Urinary bladder (tissue), 4 donors: ENCODE measurements around the gene P4HB. TPM values are rescaled to one million over a fixed set of nuclear protein-coding genes. Genes with fewer than 3 reads are reported as not detected.

Source experiments
- DNase-seq: peaks from one replicate; pipeline ENCODE4 v3.0.0-alpha.2; 2015; ENCODE audit errors: extremely low spot score
- H3K27ac ChIP-seq: one replicate; pipeline ENCODE4 v1.5.1; 2013; ENCODE audit warnings: low read depth, mild to moderate bottlenecking, moderate library complexity
- H3K36me3 ChIP-seq: one replicate; pipeline ENCODE4 v1.6.1; 2013; ENCODE audit warnings: mild to moderate bottlenecking, moderate library complexity; ENCODE audit not compliant: insufficient read depth
- H3K4me1 ChIP-seq: one replicate; pipeline ENCODE4 v1.6.1; 2013; ENCODE audit warnings: mild to moderate bottlenecking, moderate library complexity; ENCODE audit not compliant: insufficient read depth
- H3K4me3 ChIP-seq: one replicate; pipeline ENCODE4 v1.5.1; 2013; ENCODE audit warnings: low read depth, low read length
- WGBS: extraction: QIAGEN DNeasy Blood & Tissue Kit; methylation state at CpG from one replicate; pipeline ENCODE4 v1.1.7; 2013; 5-methylcytosine and 5-hydroxymethylcytosine counted together
- polyA plus RNA-seq: library from polyadenylated mRNA; stranded (reverse); fragments of 200-250 nt; gene quantifications from one replicate; pipeline ENCODE4 v1.2.3, GENCODE V29; 2013
- total RNA-seq: library from RNA; depleted of rRNA; stranded (reverse); fragments of >200 nt; gene quantifications from one replicate; pipeline ENCODE4 v1.2.3, GENCODE V29; 2014
- donor health status: healthy with polysubstance abuse.
- donor health status: healthy.

P4HB gene
- total and polyA plus RNA-seq, 2 donors: 262 to 367 TPM

DNA sequence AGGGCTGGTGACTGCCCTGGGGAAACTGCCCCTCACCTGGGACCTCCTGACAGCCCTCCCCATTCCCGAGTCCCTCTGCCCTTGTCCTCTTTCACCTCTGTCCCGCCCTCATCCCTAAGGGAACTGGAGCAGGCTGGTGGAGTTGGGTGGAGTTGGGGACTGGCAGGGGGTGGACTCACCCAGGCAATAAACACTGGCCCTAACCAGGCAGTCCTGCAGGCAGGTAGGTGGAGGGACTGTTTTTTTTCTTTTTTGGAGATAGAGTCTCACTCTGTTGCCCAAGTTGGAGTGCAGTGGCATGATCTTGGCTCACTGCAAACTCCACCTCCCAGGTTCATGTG, 44.7 kb downstream of the P4HB start:
- 52% methylated on average over 2 of the region's 2 CpGs for WGBS
- DNase-seq: no peak
- Histone ChIP-seq H3K4me3 (no peak overlapping the region), H3K4me1 (no peaks in the 10 kb centered on the region), H3K36me3 (no peaks in the 10 kb centered on the region), H3K27ac (no peak overlapping the region)

DNA sequence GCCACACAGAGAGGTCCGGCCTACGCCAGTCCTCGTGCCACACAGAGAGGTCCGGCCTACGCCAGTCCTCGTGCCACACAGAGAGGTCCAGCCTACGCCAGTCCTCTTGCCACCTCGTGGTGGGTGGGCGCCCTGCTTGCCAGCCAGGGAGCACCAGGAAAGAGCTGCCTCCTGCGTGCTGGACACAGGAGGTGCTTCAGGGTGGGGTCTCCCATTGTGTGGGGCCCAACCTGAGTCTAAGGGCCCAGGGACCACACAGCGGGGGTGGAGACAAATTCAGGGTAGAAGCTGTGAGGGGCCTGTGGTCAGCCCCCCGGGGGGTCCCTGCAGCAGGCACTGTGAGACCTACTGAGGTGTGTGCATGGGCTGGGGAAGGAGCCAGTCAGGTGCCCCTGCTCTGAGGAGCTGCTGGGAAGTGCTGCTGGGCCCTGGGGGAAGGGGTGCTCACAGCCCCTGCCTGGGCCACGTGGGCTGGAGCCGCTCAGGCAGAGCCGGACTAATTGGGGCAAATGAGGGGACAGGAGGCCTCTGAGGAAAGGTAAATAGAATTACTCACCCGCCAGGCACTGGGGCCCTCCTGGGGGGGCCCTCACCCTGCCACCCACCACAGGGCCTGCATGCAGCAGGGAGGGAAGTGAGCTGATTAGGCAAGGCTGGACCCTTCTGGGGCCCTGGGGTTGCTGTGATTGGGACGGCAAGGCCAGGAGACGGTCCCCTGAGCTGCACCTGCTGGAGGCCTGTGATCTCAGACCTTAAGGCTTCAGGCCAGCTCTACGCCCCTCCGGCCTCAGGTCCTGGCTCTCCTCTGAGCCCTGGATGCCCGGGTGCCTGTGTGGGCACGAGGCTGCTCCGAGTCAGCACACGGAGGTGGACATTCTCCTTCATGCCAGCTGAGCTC, 45.3 kb downstream of the P4HB start:
- Histone ChIP-seq H3K27ac (no peak overlapping the region), H3K36me3 (no peaks in the 10 kb centered on the region), H3K4me3 (no peak overlapping the region), H3K4me1 (no peaks in the 10 kb centered on the region)
- WGBS: 66% methylated on average over 22 of the region's 24 CpGs
- DNase-seq: no peak

DNA sequence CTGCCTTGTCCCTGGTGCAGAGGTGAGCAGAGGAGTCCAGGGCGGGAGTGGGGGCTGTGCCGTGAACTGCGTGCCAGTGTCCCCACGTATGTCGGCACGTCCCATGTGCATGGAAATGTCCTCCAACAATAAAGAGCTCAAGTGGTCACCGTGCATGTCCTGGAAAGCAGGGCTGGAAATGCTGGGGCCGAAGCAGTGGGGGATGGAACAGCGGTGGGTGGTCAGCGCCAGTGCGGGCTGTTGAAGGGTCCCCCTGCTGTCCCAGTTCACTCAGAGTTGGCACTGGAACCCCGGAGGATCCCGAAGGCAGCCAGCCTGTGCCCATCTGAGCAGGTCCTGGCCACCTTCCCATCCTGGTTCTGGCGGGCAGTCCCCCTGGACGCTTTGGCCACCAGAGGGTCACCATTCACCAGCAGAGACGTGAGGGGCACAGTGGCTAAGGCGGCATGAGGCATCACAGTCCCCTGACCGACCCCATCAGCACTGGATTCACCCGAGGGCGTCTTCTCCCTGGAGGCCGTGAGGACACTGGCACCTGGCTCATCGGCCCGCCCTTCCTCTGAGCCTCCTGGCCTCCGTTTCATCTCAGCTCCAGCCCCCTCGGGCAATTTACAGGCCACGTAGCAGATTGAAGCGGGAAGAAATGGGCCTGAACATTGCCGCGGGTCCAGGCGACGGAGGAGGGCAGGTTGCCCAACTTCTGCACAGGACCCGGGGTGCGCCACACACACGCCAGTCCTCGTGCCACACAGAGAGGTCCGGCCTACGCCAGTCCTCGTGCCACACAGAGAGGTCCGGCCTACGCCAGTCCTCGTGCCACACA, 46.3 kb downstream of the P4HB start:
- Histone ChIP-seq H3K4me3 (no peak overlapping the region), H3K36me3 (no peaks in the 10 kb centered on the region), H3K4me1 (no peaks in the 10 kb centered on the region), H3K27ac (no peak overlapping the region)
- 90% methylated on average over 40 of the region's 41 CpGs for WGBS
- DNase-seq: no peak

DNA sequence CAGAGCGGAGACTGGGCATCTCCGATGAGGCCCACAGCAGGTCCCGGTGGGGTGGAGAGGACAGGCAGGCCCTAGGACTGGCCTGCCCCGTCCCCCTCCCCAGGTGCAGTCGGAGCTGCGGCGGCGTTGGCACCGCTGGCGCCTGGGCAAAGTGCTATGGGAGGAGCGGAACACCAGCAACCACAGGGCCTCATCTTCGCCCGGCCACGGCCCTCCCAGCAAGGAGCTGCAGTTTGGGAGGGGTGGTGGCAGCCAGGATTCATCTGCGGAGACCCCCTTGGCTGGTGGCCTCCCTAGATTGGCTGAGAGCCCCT, 47.0 kb downstream of the P4HB start:
- DNase-seq: no peak
- no peak overlapping the region for H3K27ac ChIP-seq
- H3K4me1 ChIP-seq: no peaks in the 10 kb centered on the region
- H3K36me3 ChIP-seq: no peaks in the 10 kb centered on the region
- 89% methylated on average over 15 of the region's 15 CpGs for WGBS
- no peak overlapping the region for H3K4me3 ChIP-seq

DNA sequence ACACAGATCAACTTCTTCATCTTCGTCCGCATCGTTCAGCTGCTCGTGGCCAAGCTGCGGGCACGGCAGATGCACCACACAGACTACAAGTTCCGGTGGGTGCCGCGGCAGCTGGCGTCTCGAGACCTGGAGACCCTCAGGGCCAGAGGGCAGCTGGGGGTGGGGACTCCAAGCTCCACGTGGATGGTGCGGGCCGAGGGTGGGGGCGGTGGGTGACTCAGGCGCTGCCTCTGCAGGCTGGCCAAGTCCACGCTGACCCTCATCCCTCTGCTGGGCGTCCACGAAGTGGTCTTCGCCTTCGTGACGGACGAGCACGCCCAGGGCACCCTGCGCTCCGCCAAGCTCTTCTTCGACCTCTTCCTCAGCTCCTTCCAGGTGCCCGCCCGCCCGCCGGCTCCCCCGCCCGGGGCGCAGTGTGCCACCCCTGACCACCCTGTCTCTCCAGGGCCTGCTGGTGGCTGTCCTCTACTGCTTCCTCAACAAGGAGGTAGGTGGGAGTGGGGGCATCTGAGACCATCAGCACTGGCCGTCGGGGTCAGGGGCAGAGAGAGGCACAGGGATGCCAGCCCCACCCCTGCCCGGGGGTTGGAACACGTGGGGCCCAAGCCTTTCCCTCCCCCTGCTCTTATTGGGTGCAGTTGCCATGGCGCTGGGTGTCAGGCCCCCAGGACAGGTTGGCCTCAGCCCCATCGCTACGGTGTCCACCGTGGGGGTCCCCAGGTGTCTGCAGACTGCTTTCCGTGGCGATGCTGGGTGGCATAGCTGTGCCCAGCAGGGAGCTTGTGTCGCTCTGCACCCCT, 47.6 kb downstream of the P4HB start:
- no peak for DNase-seq
- Histone ChIP-seq H3K27ac (no peak overlapping the region), H3K4me3 (no peak overlapping the region), H3K36me3 (no peaks in the 10 kb centered on the region), H3K4me1 (no peaks in the 10 kb centered on the region)
- WGBS: 83% methylated on average over 45 of the region's 45 CpGs

DNA sequence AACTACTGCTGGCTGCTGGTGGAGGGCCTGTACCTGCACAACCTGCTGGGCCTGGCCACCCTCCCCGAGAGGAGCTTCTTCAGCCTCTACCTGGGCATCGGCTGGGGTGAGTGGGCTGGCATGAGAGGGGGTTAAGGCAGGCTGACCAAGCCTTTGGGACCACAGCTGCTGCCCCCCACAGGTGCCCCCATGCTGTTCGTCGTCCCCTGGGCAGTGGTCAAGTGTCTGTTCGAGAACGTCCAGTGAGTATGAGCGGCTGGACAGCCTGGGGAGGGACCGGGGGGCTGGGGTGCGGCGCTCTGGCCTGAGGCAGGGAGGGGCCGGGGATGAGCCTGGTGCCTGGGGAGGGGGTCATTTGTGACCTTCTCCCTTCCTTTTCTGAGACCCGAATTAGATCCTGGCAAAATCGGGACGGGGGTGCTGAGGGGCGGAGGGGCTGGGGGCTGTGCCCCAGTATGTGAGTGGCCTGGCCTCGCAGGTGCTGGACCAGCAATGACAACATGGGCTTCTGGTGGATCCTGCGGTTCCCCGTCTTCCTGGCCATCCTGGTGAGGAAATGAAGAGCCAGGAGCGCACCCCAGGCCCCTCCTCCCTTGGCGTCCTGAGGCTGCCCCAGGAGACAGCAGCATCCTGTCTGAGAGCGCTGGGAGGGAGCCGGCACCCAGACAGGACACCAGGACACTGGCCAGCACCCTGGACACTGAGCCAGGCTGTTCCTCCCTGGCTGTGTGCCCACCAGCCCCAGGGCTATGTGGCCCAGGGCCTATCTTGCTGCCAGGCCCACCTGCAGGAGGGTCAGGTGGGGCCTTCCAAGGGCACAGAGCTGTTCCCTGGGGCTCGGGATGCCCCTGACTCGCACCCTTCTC, 48.4 kb downstream of the P4HB start:
- WGBS: 72% methylated on average over 24 of the region's 24 CpGs
- no peak overlapping the region for H3K27ac ChIP-seq
- no peaks in the 10 kb centered on the region for H3K36me3 ChIP-seq
- no peak overlapping the region for H3K4me3 ChIP-seq
- no peaks in the 10 kb centered on the region for H3K4me1 ChIP-seq
- DNase-seq: no peak

DNA sequence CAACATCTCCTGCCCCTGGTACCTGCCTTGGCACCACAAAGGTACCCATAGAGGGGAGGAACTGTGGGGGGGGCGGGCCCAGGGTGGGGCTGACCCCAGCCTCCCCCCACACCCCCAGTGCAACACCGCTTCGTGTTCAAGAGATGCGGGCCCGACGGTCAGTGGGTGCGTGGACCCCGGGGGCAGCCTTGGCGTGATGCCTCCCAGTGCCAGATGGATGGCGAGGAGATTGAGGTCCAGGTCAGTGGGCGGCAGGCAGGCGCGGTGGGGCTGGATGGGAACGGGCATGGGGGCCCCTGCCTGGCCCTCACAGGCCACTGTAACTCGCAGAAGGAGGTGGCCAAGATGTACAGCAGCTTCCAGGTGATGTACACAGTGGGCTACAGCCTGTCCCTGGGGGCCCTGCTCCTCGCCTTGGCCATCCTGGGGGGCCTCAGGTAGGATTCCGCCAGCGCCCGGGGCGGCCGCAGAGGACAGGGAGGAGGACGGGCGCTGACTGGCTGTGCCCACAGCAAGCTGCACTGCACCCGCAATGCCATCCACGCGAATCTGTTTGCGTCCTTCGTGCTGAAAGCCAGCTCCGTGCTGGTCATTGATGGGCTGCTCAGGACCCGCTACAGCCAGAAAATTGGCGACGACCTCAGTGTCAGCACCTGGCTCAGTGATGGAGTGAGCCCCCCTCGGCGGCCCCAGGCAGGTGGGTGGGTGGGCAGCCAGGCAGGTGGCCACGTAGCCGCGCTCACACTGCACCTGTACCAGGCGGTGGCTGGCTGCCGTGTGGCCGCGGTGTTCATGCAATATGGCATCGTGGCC, 49.2 kb downstream of the P4HB start:
- DNase-seq: no peak
- no peaks in the 10 kb centered on the region for H3K36me3 ChIP-seq
- no peaks in the 10 kb centered on the region for H3K4me1 ChIP-seq
- WGBS: 87% methylated on average over 42 of the region's 42 CpGs
- H3K4me3 ChIP-seq: no peak overlapping the region
- no peak overlapping the region for H3K27ac ChIP-seq

DNA sequence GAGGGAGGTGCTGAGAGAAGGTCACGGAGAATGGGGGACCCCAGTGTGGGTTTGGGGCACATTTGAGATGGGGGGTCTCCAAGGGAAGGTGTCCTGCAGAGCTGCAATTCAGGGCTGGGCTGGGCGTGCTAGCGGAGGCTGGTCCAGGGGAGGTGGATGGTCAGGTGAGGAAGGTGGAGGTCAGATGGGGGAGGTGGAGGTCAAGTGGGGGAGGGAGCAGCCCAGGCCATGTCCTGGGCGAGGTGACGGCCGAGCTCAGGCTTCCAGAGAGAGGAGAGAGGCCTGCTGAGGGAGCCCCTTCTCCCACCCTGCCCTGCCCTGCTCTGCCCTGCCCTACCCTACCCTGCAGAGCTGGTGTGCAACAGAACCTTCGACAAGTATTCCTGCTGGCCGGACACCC, 49.9 kb downstream of the P4HB start:
- no peaks in the 10 kb centered on the region for H3K4me1 ChIP-seq
- 69% methylated on average over 8 of the region's 8 CpGs for whole genome bisulfite sequencing
- no peak for DNase-seq
- no peak overlapping the region for H3K27ac ChIP-seq
- no peaks in the 10 kb centered on the region for H3K36me3 ChIP-seq
- no peak overlapping the region for H3K4me3 ChIP-seq

DNA sequence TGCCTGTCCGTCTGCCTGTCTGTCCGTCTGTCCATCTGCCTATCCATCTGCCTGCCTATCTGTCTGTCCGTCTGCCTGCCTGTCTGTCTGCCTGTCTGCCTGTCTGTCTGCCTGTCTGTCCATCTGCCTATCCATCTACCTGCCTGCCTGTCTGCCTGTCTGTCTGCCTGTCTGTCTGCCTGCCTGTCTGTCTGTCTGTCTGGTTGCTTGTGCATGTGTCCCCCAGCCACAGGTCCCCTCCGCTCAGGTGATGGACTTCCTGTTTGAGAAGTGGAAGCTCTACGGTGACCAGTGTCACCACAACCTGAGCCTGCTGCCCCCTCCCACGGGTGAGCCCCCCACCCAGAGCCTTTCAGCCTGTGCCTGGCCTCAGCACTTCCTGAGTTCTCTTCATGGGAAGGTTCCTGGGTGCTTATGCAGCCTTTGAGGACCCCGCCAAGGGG, 50.8 kb downstream of the P4HB start:
- no peak overlapping the region for H3K27ac ChIP-seq
- H3K36me3 ChIP-seq: no peaks in the 10 kb centered on the region
- H3K4me3 ChIP-seq: no peak overlapping the region
- WGBS: 80% methylated on average over 7 of the region's 7 CpGs
- no peak for DNase-seq
- peaks cover under 1% of the 10 kb centered on the region for H3K4me1 ChIP-seq

DNA sequence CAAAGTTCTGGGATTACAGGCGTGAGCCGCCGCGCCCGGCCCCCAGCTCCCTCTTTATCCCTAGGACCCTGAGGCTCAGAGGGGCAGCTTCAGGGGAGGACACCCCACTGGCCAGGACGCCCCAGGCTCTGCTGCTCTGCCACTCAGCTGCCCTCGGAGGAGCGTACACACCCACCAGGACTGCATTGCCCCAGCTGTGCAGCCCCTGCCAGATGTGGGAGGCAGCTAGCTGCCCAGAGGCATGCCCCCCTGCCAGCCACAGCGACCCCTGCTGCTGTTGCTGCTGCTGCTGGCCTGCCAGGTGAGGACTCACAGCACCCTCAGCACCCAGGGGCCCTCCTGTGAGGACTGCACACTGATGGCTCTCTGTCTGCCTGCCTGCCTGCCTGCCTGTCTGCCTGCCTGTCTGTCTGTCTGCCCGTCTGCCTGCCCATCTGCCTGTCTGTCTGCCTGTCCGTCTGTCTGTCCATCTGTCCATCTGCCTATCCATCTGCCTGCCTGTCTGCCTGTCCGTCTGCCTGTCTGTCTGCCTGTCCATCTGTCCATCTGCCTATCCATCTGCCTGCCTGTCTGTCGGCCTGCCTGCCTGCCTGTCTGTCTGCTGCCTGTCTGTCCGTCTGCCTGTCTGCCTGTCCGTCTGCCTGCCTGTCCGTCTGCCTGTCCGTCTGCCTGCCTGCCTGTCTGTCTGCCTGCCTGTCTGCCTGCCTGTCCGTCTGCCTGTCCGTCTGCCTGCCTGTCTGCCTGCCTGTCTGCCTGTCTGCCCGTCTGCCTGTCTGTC, 51.4 kb downstream of the P4HB start:
- no peaks in the 10 kb centered on the region for H3K36me3 ChIP-seq
- 75% methylated on average over 20 of the region's 20 CpGs for WGBS
- no peak overlapping the region for H3K4me3 ChIP-seq
- H3K27ac ChIP-seq: no peak overlapping the region
- H3K4me1 ChIP-seq: peaks cover 3% of the 10 kb centered on the region
- no peak for DNase-seq

DNA sequence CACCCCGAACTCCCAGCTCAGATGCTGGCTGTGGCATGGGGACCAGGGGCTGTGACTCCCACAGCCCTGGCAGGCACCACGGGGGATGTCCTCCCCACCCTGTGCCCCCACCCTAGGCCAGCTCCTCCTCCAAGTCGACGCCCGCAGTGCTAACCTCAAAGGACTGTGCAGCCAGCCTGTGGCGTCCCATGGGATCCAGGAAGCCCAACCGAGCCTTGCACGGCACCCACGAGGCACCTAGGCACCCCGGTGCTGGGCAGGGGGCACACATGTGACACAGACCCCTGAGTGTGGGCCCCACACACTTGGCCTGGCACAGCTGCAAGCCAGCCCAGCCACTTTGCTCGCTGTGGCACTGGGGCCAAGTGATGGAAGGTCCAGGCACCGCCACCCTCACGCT, 52.5 kb downstream of the P4HB start:
- no peak overlapping the region for H3K27ac ChIP-seq
- H3K4me1 ChIP-seq: peaks cover 3% of the 10 kb centered on the region
- 73% methylated on average over 13 of the region's 13 CpGs for WGBS
- H3K4me3 ChIP-seq: no peak overlapping the region
- DNase-seq: no peak
- no peaks in the 10 kb centered on the region for H3K36me3 ChIP-seq

DNA sequence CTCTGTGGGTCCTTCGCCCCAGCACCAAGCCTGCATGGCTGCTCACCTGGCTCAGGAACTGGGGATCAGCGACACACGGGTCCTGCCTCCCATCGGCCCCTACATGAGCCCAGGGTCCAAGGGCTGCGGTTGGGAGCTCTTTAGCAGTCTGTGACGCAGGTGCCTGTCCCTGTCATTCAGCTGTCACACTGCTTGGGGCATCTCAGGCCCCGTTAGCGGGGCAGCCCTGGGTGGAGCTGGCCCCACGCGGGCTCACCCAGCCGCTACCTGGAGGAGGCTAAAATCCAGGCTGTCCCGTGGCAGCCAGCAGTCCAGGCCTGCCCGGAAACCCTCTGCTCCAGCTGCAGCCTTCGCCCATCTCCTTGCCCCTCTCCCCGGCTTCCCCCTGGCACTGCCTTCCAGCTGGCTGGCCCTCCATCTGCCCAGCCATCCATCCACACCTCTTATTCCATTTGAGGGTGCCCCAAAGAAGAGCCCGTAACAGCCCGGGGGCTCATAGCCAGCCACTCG, 53.1 kb downstream of the P4HB start:
- Histone ChIP-seq H3K27ac (no peak overlapping the region), H3K36me3 (no peaks in the 10 kb centered on the region), H3K4me1 (peaks cover 3% of the 10 kb centered on the region), H3K4me3 (no peak overlapping the region)
- 56% methylated on average over 18 of the region's 18 CpGs for WGBS
- no peak for DNase-seq
